HG02610 (cell line): ENCODE results near the gene PLSCR1.
"Not testable (repeated sequence)": the region's sequence is repeated elsewhere in the genome, so short reads cannot be mapped to it uniquely, and the experiment has no call there.

Source experiments
- ATAC-seq: cut with Tn5 transposase; IDR thresholded peaks from one replicate; pipeline ENCODE4 v1.9.1; 2021; ENCODE audit warnings: mild to moderate bottlenecking, moderate library complexity; ENCODE audit not compliant: unreplicated experiment

PLSCR1 gene

GRCh38 chr3:146485297-146485696, 59.1 kb downstream of the PLSCR1 start:
- no peak for ATAC-seq

- no peak for ATAC-seq
These were observed 68.2 kb downstream of the PLSCR1 start for GRCh38 chr3:146476094-146476740.

GRCh38 chr3:146474976-146475375, 69.4 kb downstream of the PLSCR1 start:
- ATAC-seq: not testable (repeated sequence)

- no peak for ATAC-seq
These were observed 70.7 kb downstream of the PLSCR1 start for GRCh38 chr3:146473726-146474125.

- no peak for ATAC-seq
These were observed 71.8 kb downstream of the PLSCR1 start for GRCh38 chr3:146472611-146473010.

- no peak for ATAC-seq
These were observed 73.4 kb downstream of the PLSCR1 start for GRCh38 chr3:146471012-146471411.

GRCh38 chr3:146470425-146470990, 73.9 kb downstream of the PLSCR1 start:
- ATAC-seq: no peak

GRCh38 chr3:146469150-146470017, 75.0 kb downstream of the PLSCR1 start, which contains the start of gene PLSCR2:
TSS of gene PLSCR2 (minus strand) at chr3:146469561. CDS start at chr3:146459904, 9,657 bp downstream.
- peak; percentile 97 for ATAC-seq

GRCh38 chr3:146468671-146469149, 75.7 kb downstream of the PLSCR1 start:
- no peak for ATAC-seq

- no peak for ATAC-seq
These were observed 76.2 kb downstream of the PLSCR1 start for GRCh38 chr3:146468234-146468633.

- no peak for ATAC-seq
These were observed 77.8 kb downstream of the PLSCR1 start for GRCh38 chr3:146466604-146467003.

GRCh38 chr3:146465693-146466465, 78.5 kb downstream of the PLSCR1 start:
- ATAC-seq: no peak
